Astrocyte of the cerebellum (primary cell): Measurements from ENCODE around the gene EMILIN2.
"Not testable (repeated sequence)": the region's sequence is repeated elsewhere in the genome, so short reads cannot be mapped to it uniquely, and the experiment has no call there.

ENCODE experiments used
- DNase-seq: peaks from one replicate; pipeline ENCODE4 v3.0.0-alpha.2; 2011; ENCODE audit warnings: low read depth
- H3K4me3 ChIP-seq: 2 replicates; pipeline ENCODE4 v1.5.1; 2011; ENCODE audit warnings: mild to moderate bottlenecking, low read depth, low read length, moderate library complexity
- CTCF ChIP-seq: IDR thresholded peaks from 2 replicates; pipeline ENCODE4 v1.5.1; 2012; ENCODE audit warnings: low read length, low read depth, moderate library complexity, mild to moderate bottlenecking; ENCODE audit errors: missing control alignments
- in situ Hi-C: cut with HindIII; loops from 2 replicates; pipeline ENCODE4 v1.10.0; 2017; ENCODE audit warnings: low sequenced_read_pairs

Gene EMILIN2

GRCh38 chr18:2846636-2847316 is at the start of gene EMILIN2:
EMILIN2 (plus strand) TSS chr18:2847006; CDS start chr18:2847189, 183 bp downstream.
- peak within 1 kb of the TSS; percentile 53 for H3K4me3 ChIP-seq
- in situ Hi-C loops: no loop called here
- no peak for DNase-seq
- TF ChIP-seq CTCF: no peak

GRCh38 chr18:2797951-2798350 is 48.9 kb upstream of the EMILIN2 start:
- no peak for DNase-seq
- H3K4me3 ChIP-seq: no peak overlapping the region
- no peak for TF ChIP-seq CTCF
- in situ Hi-C loops: no loop called here

- in situ Hi-C loops: no loop called here
- DNase-seq: no peak
- TF ChIP-seq CTCF: no peak
- H3K4me3 ChIP-seq: no peak overlapping the region
Observed at GRCh38 chr18:2799369-2799768, 47.4 kb upstream of the EMILIN2 start.

- DNase-seq: peak; percentile 26
- in situ Hi-C loops: no loop called here
- no peak overlapping the region for H3K4me3 ChIP-seq
- TF ChIP-seq CTCF: no peak
Observed at GRCh38 chr18:2805970-2806943, 40.5 kb upstream of the EMILIN2 start.

GRCh38 chr18:2808640-2809039 is 38.2 kb upstream of the EMILIN2 start:
- DNase-seq, in situ Hi-C loops: not testable (repeated sequence)

GRCh38 chr18:2809666-2810183 is 37.1 kb upstream of the EMILIN2 start:
- DNase-seq, in situ Hi-C loops, H3K4me3 ChIP-seq: not testable (repeated sequence)

More at GRCh38 chr18:2808640-2809039, 38.2 kb upstream of the EMILIN2 start:
- H3K4me3 ChIP-seq: not testable (repeated sequence)

GRCh38 chr18:2811416-2811815 is 35.4 kb upstream of the EMILIN2 start:
- DNase-seq: no peak
- in situ Hi-C loops: no loop called here
- H3K4me3 ChIP-seq: no peak overlapping the region
- TF ChIP-seq CTCF: no peak
